DMS153 treated with DMSO at 0.1 percent for 48 hours (cell line): Measurements from ENCODE around the gene CCDC186.
A peak's percentile ranks its signal among the peaks of the same experiment; 100 is the strongest.

Source experiments
- DNase-seq: peaks from one replicate; lab custom pipeline; 2025; ENCODE audit not compliant: unreplicated experiment; lab: John Stamatoyannopoulos, UW

CCDC186 gene

DNA sequence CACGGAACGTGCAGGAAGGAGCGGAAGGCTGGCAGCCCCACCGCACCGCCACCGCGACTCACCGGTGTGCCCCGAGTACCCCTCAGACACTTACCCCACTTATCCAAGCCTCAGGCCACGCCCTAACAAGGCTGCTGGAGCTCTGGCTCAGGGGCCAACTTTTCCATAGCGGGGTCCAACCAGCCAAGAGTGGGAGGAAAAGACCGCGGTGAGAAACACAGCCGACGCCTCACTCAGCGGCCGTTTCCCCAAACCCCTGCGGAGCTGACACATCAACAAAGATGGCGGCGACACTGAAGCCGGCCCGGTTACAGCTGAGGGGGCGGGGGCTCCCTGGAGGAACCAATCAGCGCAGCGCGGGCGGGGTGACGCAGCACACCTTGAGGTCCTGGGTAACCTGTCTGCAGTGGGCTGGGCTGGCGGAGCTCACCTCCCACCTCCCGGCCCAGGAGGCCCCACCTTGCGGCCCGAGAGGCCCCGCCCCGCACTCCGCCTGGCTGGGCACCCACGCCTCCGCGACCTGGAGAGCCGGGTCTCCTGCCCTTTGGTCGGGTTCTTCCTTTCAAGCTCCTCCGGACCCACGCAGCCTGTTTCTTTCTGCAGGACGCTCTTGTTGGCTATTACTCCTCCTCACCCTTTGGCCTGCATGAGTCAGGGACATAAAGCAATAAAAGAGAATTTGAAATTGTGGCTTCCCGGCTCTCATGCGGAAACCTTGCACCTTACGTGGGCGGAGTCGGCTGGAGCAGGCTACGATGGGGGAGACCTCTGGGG lies at the start of gene CCDC186:
CCDC186 (minus strand) TSS at position 283 of the 774 bp plus-strand sequence. CDS start 10,935 bp downstream, outside the sequence.
- DNase-seq: peak; percentile 96

GRCh38 chr10:114223066-114223465 lies 49.1 kb upstream of the CCDC186 start:
- no peak for DNase-seq

DNA sequence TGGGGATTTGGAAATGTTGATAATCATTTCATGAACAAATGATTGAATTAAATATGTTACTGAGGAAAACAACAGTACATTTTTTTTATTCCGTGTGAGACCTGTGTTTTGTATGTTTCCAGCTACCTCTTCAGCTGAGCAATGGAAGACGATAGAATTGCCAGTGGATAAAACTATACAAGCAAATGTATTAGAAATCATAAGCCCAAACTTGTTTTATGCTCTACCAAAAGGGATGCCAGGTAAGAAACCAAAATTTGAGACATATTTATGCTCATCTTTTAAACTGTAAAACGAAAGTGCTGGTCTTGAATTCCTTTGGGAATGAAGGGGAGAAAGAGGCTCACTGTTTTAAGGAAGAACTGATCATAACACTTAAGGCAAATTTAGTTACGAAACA lies 47.2 kb upstream of the CCDC186 start:
- DNase-seq: no peak

- no peak for DNase-seq
Observed at GRCh38 chr10:114220281-114220680, 46.3 kb upstream of the CCDC186 start.

DNA sequence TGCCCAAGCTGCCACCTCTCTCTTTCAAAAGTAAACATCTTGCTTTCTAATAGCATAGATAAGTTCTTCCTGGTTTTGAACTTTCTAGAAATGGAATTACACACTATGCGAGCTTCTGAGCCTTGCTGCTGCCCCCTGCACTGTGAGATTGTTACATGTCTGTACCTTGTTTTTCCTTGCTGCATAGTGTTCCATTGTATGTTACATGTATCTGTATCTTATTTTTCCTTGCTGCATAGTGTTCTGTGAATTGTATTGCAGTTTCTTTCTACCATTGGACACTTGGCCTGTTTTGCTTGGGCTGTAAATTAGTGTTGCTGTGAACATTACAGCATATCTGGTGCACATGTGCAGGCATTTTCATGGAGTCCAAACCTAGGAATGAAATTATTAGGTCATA lies 41.0 kb upstream of the CCDC186 start:
- DNase-seq: no peak

- DNase-seq: no peak
Observed at GRCh38 chr10:114212153-114212552, 38.1 kb upstream of the CCDC186 start.

GRCh38 chr10:114208351-114208750 lies 34.3 kb upstream of the CCDC186 start:
- no peak for DNase-seq

DNA sequence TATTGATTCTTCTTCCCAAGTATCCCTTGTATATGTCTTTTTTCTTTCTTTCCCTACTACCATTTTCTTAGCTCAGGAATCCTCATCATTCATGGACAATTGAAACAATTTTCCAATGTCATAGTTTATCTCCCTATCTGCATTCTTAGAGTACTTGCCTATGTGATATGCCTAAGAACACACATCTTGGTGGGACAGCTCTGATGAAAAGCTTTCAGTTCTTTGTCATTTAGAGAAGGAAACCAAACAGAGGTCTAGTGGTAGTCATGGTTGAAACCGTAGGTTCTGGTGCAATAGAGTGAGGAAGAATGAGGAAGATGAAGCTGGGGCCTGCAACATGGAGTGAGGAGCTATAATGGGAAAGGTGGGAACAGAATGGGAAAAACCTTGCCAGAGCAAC lies 33.3 kb upstream of the CCDC186 start:
- DNase-seq: no peak

DNA sequence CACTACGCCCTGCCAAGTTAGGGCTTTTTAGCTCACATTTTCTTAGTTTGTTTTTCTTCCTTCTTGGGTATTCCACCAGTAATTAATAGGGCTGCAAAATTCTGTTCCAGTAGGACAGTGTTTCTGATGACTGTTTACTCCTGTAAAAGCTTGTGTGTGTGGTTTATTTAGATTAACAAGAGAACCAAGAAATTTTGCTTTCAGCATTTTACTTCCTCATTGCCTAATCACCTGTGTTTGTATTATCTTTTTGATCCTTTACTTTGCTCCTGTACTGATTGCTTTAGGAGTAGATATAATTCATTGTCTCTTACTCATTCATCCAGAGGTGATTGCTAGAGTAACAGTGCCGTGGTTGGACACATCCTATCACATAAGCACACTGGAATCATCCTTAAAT lies 32.9 kb upstream of the CCDC186 start:
- DNase-seq: no peak

GRCh38 chr10:114202812-114203211 lies 28.8 kb upstream of the CCDC186 start:
- no peak for DNase-seq

DNA sequence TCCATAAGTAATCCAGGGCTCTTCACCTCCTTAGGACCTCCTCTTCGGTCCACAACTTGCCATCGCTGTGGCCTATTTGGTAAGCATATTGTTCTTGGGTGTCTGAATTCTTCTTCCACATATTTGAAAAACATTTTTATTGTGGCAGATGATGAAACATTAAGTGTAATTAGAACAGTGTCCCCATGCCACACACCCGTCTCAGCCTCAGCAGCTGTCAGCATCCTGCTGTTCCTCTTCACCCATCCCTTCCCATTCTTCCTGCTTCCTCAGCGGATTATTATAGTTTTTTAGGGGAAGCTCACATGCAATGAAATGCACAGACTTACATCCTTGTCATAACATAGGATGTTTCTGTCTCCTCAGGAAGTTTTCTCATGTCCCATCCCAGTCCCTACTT lies 25.2 kb upstream of the CCDC186 start:
- no peak for DNase-seq

GRCh38 chr10:114195079-114195478 lies 21.1 kb upstream of the CCDC186 start:
- DNase-seq: no peak

GRCh38 chr10:114189700-114190099 lies 15.7 kb upstream of the CCDC186 start:
- no peak for DNase-seq

DNA sequence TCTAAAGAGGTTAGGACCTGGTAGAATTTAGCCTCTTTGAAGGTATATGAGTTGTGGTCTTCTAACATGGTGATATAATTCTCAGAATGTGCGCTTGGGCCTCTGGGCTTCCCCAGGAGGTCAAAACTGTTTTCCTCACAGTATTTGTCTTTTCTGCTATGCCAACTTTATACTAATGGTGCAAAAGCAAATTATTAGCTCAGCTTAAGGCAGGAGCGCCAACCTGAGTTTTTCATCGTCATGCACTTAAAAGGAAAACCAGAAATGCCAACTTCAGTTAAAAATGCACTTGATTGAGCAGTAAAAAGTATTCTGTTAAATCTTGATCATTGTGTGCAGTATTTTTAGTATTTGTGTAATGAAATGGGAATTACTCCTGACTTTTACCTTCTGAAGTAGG lies 14.9 kb upstream of the CCDC186 start:
- DNase-seq: no peak

GRCh38 chr10:114188001-114188400 lies 14.0 kb upstream of the CCDC186 start:
- no peak for DNase-seq

DNA sequence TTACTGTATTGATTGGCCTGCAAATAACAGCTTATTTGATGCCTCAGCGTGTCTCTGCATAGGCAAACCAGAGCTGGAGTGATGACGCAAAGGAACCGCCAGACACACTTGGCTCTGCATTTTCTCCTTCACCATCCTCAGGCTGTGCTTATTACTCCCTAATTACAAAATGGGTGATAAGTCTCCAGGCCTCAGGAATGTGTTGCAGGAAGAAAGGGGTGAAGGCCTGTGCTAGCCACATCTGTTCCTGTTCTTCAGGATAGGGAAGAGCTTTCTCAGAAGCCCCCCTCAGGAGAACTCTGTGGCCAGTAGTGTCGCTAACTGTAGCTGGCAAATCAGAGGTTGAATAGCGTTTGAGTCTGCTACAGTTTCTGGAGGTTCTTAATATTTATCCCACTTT lies 10.3 kb upstream of the CCDC186 start:
- no peak for DNase-seq

DNA sequence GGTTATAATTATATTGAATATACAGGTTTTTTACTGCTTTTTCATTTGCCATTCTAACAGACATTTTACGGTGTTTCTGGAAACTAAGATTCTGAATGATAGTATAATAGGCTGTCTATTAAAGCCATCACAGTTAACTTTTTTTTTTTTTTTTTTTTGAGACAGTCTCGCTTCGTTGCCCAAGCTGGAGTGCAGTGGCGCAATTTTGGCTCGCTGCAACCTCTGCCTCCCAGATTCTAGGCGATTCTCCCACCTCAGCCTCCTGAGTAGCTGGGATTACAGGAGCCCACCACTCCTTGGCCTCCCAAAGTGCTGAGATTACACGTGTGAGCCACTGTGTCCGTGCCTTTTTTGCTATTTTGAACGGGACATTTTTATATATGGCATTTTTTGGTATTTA lies 9.6 kb upstream of the CCDC186 start:
- DNase-seq: no peak

DNA sequence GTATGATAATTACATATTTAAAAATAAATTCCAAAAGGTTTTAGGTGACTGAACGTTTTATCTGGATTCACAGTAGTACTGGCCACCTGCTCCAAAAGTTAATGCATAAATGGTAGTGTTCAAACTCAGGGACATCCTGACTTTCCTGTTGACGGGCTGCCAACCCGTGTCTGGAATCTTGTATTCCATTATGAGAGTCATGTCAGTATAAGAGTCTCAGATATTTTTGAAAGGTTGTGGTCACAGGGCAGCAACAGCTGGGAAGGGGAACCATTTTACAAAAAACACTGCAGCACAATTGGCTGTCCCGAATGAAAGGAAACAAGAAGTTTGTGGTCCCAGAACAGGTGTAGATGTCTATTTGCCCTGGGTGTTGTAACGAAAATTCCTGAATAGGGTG lies 8.0 kb upstream of the CCDC186 start:
- DNase-seq: no peak

- no peak for DNase-seq
Observed at GRCh38 chr10:114180937-114181336, 6.9 kb upstream of the CCDC186 start.

- DNase-seq: no peak
Observed at GRCh38 chr10:114179747-114180146, 5.7 kb upstream of the CCDC186 start.

- DNase-seq: no peak
Observed at GRCh38 chr10:114179148-114179547, 5.1 kb upstream of the CCDC186 start, which contains the start of gene TDRD1. TSS of gene TDRD1 (plus strand) at chr10:114179353. CDS start at chr10:114187832, 8,479 bp downstream.

DNA sequence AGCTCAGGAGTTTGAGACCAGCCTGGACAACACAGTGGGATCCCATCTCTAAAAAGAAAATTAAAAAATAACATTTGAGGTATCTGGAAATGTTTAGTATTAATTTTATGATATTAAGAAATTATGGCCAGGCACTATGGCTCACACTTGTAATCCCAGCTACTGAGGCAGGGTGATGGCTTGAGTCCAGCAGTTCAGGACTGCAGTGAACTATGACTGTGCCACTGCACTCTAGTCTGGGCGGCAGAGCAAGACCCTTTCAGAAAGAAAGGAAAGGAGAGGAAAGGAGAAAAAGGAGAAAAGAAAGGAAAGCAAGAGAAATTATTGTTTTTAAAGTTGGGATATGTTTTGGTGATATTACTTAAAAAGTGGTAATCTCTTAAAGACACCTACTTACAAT lies 2.5 kb upstream of the CCDC186 start:
- no peak for DNase-seq

- no peak for DNase-seq
Observed at GRCh38 chr10:114175667-114176066, 1.7 kb upstream of the CCDC186 start.
